GM21390 (cell line): ENCODE results near the gene RABGEF1.
"Not testable (repeated sequence)": the region's sequence is repeated elsewhere in the genome, so short reads cannot be mapped to it uniquely, and the experiment has no call there.

Experiments
- ATAC-seq: cut with Tn5 transposase; IDR thresholded peaks from one replicate; pipeline ENCODE4 v1.9.1; 2021; ENCODE audit not compliant: unreplicated experiment

RABGEF1 gene

GRCh38 chr7:66740302-66740979, at the start of gene RABGEF1:
Gene RABGEF1, plus strand, starts transcription at chr7:66740733. Its CDS starts 31,167 bp downstream, at chr7:66771900.
- ATAC-seq, result peak; percentile 81

DNA sequence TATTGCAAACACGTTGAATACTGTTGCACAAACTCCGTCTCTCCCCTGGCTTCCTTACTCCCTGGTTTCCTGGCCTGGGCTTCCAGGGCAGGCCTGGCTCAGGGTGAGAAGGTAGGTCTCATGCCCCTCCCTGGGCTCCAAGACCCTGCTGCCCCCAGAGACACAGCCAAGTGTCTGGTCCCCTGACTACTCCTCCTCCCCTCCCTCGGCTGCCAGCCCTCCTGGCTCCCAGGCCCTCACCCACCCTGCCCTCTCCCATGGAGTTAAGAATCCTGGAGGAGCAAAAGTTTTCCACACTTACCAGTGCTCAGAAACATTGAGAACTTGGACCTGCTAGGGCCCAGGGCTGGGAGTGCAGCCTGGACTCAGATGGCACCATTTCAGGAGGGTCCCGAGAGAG, 47.2 kb upstream of the RABGEF1 start:
- no peak for ATAC-seq

DNA sequence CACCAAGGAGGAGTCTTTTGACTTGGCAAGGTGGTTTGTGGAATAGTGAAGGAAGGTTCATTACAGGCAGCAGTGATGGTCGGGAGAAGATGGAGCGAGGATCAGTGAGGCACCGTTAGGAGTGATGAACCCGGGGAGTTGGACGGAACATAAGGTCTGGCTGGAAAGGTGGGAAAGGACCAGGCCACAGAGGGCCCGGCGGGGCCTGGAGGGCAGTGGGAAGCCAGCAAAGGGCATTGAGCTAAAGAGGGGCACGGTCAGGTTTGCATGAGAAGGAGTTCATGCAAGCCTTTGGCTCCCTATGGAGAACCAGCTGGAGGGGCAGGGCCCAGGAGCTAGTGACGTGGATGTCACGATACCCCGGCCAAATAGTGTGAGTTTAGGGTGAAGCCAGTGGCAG, 46.2 kb upstream of the RABGEF1 start:
- ATAC-seq, result no peak

GRCh38 chr7:66695417-66695816, 45.1 kb upstream of the RABGEF1 start:
- not testable (repeated sequence) for ATAC-seq

- not testable (repeated sequence) for ATAC-seq
These were observed 44.4 kb upstream of the RABGEF1 start for GRCh38 chr7:66696134-66696533.

DNA sequence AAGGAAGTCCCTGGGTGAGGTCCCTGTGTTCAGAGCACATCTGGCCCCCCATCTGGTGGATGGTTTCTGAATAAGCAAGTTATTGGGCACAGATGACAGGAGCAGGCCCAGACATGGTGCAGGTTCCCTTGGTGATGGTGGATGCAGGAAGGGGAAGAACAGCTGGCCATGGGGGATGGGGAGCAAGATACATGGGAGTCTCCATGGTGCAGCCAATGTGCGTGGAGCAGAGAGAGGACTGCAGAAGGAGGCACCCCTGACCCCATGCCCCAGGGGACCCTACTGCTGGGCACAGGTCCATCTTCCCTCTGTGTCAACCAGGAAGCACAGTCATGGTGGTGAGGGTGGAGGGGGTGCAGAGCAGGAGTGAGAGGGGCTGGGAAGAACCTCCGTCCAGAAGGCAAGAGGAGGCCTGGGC, 43.8 kb upstream of the RABGEF1 start:
- no peak for ATAC-seq

GRCh38 chr7:66697449-66698438, 42.8 kb upstream of the RABGEF1 start:
- ATAC-seq, result no peak

DNA sequence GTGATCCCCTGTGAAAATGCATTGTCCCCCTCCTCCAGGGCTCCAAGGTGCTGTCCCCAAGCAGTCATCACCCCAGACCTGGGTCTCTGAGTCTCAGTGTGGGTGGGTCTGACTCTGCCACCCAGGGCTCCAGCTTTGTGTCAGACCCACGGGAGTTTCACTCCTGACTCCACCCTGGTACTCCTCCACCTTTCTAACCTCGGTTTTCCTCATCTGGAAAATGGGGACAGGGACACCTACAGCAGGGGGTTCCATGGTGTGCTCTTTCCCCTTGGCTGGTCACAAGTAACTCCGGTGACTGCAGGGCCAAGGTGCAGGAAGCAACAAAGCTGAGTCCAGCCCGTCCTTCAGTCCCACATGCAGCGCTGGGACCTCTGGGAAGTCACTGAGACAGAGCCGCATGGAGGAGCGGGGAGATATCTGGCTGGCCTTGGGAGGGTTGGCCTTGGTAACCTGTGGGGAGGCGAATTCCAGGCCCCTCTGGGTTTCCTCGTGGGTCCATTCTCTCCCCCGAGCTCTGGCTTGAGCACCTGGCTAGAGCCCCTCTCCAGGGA, 41.8 kb upstream of the RABGEF1 start:
- ATAC-seq, result no peak

- no peak for ATAC-seq
These were observed 40.5 kb upstream of the RABGEF1 start for GRCh38 chr7:66699998-66700397.

- no peak for ATAC-seq
These were observed 39.9 kb upstream of the RABGEF1 start for GRCh38 chr7:66700633-66701131.

DNA sequence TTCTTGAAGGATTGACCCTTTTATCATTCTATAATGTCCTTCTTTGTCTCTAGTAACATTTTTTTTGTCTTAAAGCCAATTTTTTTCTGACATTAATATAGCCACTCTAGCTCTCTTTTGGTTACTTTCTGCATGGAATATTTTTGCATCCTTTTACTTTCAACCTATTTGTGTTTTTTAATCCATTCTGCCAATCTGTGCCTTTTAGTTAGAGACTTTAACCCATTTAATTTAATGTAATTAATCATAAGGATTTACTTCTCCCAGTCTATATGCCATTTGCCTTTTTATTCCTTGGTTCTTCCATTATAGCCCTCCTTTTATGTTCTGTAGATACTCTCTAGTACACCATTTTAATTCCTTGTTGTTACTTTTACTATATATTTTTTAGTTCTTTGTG, 32.7 kb upstream of the RABGEF1 start:
- no peak for ATAC-seq

- ATAC-seq, result not testable (repeated sequence)
These were observed 29.8 kb upstream of the RABGEF1 start for GRCh38 chr7:66710752-66711151.

GRCh38 chr7:66713687-66714086, 26.8 kb upstream of the RABGEF1 start:
- no peak for ATAC-seq

DNA sequence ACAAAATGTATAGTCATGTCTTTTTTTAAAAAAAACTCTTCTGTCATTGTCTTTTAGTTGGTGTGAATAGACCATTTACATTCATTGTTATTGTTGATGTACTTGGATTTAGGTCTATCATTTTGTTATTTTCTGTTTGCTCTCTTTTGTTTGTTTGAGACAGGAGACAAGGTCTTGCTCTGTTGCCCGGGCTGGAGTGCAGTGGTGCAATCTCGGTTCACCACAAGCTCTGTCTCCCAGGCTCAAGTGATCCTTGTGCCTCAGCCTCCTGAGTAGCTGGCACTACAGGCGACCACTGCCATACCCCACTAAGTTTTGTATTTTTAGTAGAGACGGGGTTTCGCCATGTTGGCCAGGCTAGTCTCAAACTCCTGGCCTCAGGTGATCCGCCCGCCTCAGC, 23.9 kb upstream of the RABGEF1 start:
- ATAC-seq, result not testable (repeated sequence)

DNA sequence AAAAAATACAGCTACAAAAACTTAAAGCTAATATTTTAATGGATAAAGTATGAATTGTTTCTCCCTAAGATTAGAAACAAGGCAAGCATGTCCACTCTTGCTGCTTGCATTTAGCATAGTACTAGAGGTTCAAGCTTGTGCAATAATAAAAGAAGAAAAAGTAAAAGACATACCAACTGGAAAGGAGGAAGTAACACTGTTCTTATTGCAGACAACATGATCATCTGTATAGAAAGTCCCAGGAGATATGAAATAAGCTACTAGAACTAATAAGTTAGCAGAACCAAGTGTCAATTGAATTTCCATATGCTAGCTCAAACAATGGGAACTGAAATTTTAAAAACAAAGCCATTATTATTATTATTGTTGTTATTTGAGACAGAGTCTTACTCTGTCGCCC, 20.0 kb upstream of the RABGEF1 start:
- ATAC-seq, result no peak

GRCh38 chr7:66725843-66726242, 14.7 kb upstream of the RABGEF1 start:
- no peak for ATAC-seq

- no peak for ATAC-seq
These were observed 13.5 kb upstream of the RABGEF1 start for GRCh38 chr7:66727058-66727457.

DNA sequence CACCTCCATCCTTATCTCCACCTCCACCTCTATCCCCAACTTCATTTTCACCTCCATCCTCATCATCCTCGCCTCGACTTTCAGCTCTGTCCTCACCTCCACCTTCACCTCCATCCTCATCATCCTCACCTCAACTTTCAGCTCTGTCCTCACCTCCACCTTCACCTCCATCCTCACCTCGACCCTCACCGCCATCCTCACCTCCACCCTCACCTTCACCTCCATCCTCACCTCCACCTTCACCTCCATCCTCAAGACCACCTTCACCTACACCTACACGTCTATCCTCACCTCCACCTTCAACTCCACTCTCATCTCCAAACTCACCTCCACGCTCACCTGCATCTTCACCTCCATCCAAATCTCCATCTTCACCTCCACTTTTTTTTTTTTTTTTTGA, 12.0 kb upstream of the RABGEF1 start:
- ATAC-seq, result no peak

GRCh38 chr7:66729274-66729673, 11.3 kb upstream of the RABGEF1 start:
- no peak for ATAC-seq

DNA sequence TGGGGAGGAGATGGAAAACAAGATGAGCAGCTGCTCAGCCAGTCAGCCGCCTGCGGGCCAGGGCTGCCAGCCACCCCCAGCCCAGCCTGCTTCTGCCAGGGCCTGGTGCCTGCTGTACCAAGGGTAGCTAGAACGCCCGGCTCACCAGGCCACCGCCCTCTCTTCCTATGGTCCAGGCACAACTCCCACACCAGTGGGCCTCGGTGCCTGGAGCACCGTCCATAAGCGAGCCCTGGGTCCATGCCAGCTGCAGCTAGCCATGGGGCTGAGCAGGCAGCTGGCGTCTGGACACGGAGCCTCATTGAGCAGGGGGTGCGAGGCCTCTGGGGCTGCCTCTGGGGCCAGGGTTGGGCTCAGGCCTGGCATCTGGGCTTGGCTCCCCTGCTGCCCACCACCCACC, 8.5 kb upstream of the RABGEF1 start:
- ATAC-seq, result no peak

DNA sequence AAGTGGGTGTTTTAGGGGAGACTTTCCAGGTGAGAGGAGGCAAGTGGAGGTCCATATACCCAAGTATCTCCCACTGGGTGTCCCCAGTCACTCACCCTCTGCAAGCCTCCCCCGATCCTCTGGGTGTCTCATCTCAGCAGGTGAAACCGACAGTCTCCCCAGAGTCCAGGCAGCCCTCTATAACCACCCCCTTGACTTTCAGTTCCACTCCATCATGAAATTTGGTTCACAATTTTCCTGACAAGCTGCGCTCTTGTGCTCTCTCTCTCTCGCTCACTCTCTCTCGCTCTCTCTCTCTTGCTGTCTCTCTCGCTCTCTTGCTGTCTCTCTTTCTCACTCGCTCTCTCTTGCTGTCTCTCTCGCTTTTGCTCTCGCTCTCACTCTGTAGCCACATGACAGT, 8.1 kb upstream of the RABGEF1 start:
- ATAC-seq, result peak; percentile 73

DNA sequence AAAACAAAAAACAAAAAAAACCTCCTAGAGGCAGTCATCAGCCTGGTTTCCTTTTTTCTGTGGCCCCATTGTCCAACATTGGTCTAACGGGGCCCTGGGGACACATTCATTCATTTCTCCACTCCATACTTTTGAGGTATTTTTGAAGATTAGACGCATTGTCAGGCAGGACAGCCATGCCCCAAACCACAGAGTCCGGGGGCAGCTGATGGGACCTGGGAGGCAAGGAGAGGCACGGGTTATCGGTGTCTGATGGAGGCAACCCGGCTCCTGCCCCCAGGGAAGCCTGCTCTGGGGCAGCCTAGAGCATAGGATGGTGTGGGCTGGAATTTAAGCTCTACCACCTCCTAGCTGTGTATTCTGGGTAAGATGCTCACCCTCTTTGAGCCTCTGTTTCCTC, 6.5 kb upstream of the RABGEF1 start:
- no peak for ATAC-seq
